Measurements from ENCODE around the gene ZNF579.

- TF ChIP-seq EZH2 (IDR thresholded peaks at IDR 0.05), result no peak
- TF ChIP-seq, protein P1, sequence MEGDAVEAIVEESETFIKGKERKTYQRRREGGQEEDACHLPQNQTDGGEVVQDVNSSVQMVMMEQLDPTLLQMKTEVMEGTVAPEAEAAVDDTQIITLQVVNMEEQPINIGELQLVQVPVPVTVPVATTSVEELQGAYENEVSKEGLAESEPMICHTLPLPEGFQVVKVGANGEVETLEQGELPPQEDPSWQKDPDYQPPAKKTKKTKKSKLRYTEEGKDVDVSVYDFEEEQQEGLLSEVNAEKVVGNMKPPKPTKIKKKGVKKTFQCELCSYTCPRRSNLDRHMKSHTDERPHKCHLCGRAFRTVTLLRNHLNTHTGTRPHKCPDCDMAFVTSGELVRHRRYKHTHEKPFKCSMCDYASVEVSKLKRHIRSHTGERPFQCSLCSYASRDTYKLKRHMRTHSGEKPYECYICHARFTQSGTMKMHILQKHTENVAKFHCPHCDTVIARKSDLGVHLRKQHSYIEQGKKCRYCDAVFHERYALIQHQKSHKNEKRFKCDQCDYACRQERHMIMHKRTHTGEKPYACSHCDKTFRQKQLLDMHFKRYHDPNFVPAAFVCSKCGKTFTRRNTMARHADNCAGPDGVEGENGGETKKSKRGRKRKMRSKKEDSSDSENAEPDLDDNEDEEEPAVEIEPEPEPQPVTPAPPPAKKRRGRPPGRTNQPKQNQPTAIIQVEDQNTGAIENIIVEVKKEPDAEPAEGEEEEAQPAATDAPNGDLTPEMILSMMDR (IDR thresholded peaks at IDR 0.05), result no peak
- no peak for TF ChIP-seq EZH2phosphoT487 (IDR thresholded peaks at IDR 0.05)
Measured at GRCh38 chr19:55552620-55553019, 28.0 kb downstream of the ZNF579 start.

Measured in neural progenitor cell (in vitro differentiated cells).